ENCODE results near the gene HIRIP3.
"Not testable (repeated sequence)": the region's sequence is repeated elsewhere in the genome, so short reads cannot be mapped to it uniquely, and the experiment has no call there.

The HIRIP3 gene

GRCh38 chr16:29959821-29960220, 35.6 kb downstream of the HIRIP3 start:
- not testable (repeated sequence) for DNase-seq (ENCODE audit: low read depth)

GRCh38 chr16:29959293-29959692, 36.1 kb downstream of the HIRIP3 start:
- no peak for DNase-seq (ENCODE audit: low read depth)

GRCh38 chr16:29958756-29959155, 36.7 kb downstream of the HIRIP3 start:
- DNase-seq (ENCODE audit: low read depth), result no peak

- no peak for DNase-seq (ENCODE audit: low read depth)
Observed at GRCh38 chr16:29951625-29952365, 43.6 kb downstream of the HIRIP3 start.

GRCh38 chr16:29950806-29951461, 44.5 kb downstream of the HIRIP3 start:
- no peak for DNase-seq (ENCODE audit: low read depth)

- DNase-seq (ENCODE audit: low read depth), result no peak
Observed at GRCh38 chr16:29947897-29948296, 47.5 kb downstream of the HIRIP3 start.

GRCh38 chr16:29943846-29944799, 51.3 kb downstream of the HIRIP3 start:
- DNase-seq (ENCODE audit: low read depth), result peak; percentile 100
